Neural cell (in vitro differentiated cells): Measurements from ENCODE around the gene CNTF. TPM values are rescaled to one million over a fixed set of nuclear protein-coding genes. Genes with fewer than 3 reads are reported as not detected.

Experiments used
- H2AFZ ChIP-seq: fragments of 200-600, 300-800 bp; sonication (generic), shearing (Covaris generic); 2 replicates; pipeline ENCODE4 v1.6.0; 2014; ENCODE audit warnings: low read depth, mild to moderate bottlenecking, antibody characterized with exemption, low read length, moderate library complexity
- H3F3A ChIP-seq: fragments of 200-600 bp; shearing (Covaris generic); 2 replicates; pipeline ENCODE4 v1.6.1; 2016; ENCODE audit warnings: mild to moderate bottlenecking, moderate library complexity, mixed read lengths, antibody characterized with exemption, low read length; ENCODE audit not compliant: insufficient read depth, poor library complexity, severe bottlenecking
- H3K27ac ChIP-seq: fragments of 200-600, 300-800 bp; sonication (generic), shearing (Covaris generic); 2 replicates; pipeline ENCODE4 v1.5.1; 2014; ENCODE audit warnings: mild to moderate bottlenecking, low read length, moderate library complexity
- H3K27me3 ChIP-seq: fragments of 300-800, 200-600 bp; sonication (generic), shearing (Covaris generic); 2 replicates; pipeline ENCODE4 v1.6.0; 2014; ENCODE audit warnings: mild to moderate bottlenecking, low read depth, low read length, moderate library complexity; ENCODE audit not compliant: insufficient read depth
- H3K36me3 ChIP-seq: fragments of 300-800, 200-600 bp; sonication (generic), shearing (Covaris generic); 2 replicates; pipeline ENCODE4 v1.5.1; 2014; ENCODE audit warnings: mild to moderate bottlenecking, antibody characterized with exemption, low read length, moderate library complexity; ENCODE audit not compliant: insufficient read depth
- H3K4me2 ChIP-seq: fragments of 300-800, 200-600 bp; sonication (generic), shearing (Covaris generic); 2 replicates; pipeline ENCODE4 v1.6.0; 2014; ENCODE audit warnings: mild to moderate bottlenecking, low read length
- H3K4me3 ChIP-seq: fragments of 300-800, 200-600 bp; sonication (generic), shearing (Covaris generic); 2 replicates; pipeline ENCODE4 v1.5.1; 2014; ENCODE audit warnings: mild to moderate bottlenecking, low read length, moderate library complexity
- H3K79me2 ChIP-seq: fragments of 200-600 bp; shearing (Covaris generic); replicated peaks from 2 replicates; pipeline ENCODE4 v1.6.0; 2014; ENCODE audit warnings: mild to moderate bottlenecking, low read length, moderate library complexity; ENCODE audit not compliant: insufficient read depth
- H3K9ac ChIP-seq: fragments of 300-800, 200-600 bp; sonication (generic), shearing (Covaris generic); 2 replicates; pipeline ENCODE4 v1.6.1; 2016; ENCODE audit warnings: mild to moderate bottlenecking, low read length, mixed read lengths
- H3K9me2 ChIP-seq: fragments of 200-600 bp; shearing (Covaris generic); 2 replicates; pipeline ENCODE4 v1.6.1; 2016; ENCODE audit warnings: mild to moderate bottlenecking, low read length, mixed read lengths; ENCODE audit not compliant: insufficient read depth
- H3K9me3 ChIP-seq: fragments of 200-600, 300-800 bp; sonication (generic), shearing (Covaris generic); 2 replicates; pipeline ENCODE4 v1.6.1; 2016; ENCODE audit warnings: mild to moderate bottlenecking, mixed run types, low read length, moderate library complexity, mixed read lengths
- H4K20me1 ChIP-seq: fragments of 200-600 bp; shearing (Covaris generic); 2 replicates; pipeline ENCODE4 v1.6.1; 2016; ENCODE audit warnings: mild to moderate bottlenecking, mixed run types; ENCODE audit not compliant: insufficient read depth
- CTCF ChIP-seq: fragments of 450-650 bp; IDR thresholded peaks from 2 replicates; pipeline ENCODE4 v1.5.1; 2014; ENCODE audit warnings: antibody characterized with exemption, mild to moderate bottlenecking, moderate library complexity; ENCODE audit not compliant: poor library complexity, severe bottlenecking
- EP300 ChIP-seq: fragments of 450-650 bp; conservative IDR thresholded peaks from 2 replicates; pipeline ENCODE4 v1.6.1; 2014; ENCODE audit warnings: antibody characterized with exemption, mild to moderate bottlenecking, moderate library complexity; ENCODE audit not compliant: poor library complexity, severe bottlenecking
- EZH2 ChIP-seq: fragments of 200-600, 300-800 bp; shearing (Covaris generic), sonication (generic); IDR thresholded peaks from 2 replicates; pipeline ENCODE4 v1.6.1; 2014; ENCODE audit warnings: antibody characterized with exemption, low read length, borderline replicate concordance, mild to moderate bottlenecking; ENCODE audit not compliant: insufficient read depth, poor library complexity, severe bottlenecking
- MXI1 ChIP-seq: fragments of 450-650 bp; conservative IDR thresholded peaks from 2 replicates; pipeline ENCODE4 v1.6.1; 2014; ENCODE audit warnings: antibody characterized with exemption, mild to moderate bottlenecking; ENCODE audit not compliant: poor library complexity, severe bottlenecking
- POLR2AphosphoS5 ChIP-seq: IDR thresholded peaks from 2 replicates; pipeline ENCODE4 v1.6.1; 2012
- RAD21 ChIP-seq: fragments of 450-650 bp; conservative IDR thresholded peaks from 2 replicates; pipeline ENCODE4 v1.6.1; 2014; ENCODE audit warnings: antibody characterized with exemption, mild to moderate bottlenecking, moderate library complexity
- REST ChIP-seq: IDR thresholded peaks from 2 replicates; pipeline ENCODE4 v1.6.1; 2012; ENCODE audit warnings: borderline replicate concordance
- SMC3 ChIP-seq: fragments of 450-650 bp; conservative IDR thresholded peaks from 2 replicates; pipeline ENCODE4 v1.6.1; 2014; ENCODE audit warnings: antibody characterized with exemption, mild to moderate bottlenecking, moderate library complexity; ENCODE audit not compliant: poor library complexity
- TAF1 ChIP-seq: IDR thresholded peaks from 2 replicates; pipeline ENCODE4 v1.6.1; 2012; ENCODE audit warnings: low read depth
- polyA plus RNA-seq: library from polyadenylated mRNA; depleted of rRNA; stranded (reverse); fragments of >200 nt; gene quantifications from 2 replicates; pipeline ENCODE4 v1.2.3, GENCODE V29; 2014

CNTF gene
- polyA plus RNA-seq, 1 donor from 2014 or later, result 2.3 TPM

DNA sequence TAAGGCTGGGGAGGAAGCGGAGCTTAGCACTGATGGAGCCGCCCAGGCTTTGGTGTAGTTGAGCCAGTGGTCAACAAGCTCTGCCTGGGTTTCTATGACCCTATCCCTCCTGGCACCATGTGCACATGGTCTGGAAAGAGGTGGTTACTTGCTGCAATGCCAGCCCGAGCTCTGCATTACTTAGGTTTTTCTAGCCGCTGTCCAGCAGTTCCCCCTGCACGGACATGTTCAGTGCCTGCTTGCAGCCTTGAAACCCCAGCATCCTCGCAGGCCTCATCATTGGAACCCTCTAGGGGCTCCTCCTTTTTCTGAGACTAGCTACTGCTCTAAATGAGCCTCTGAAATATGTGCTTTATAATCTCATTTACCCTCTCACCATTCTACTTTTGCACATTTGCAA, 16.6 kb downstream of the CNTF start:
- no peaks in the 10 kb centered on the region for H3K9me3 ChIP-seq
- no peak overlapping the region for H3K27ac ChIP-seq
- no peak overlapping the region for H3K4me2 ChIP-seq
- H3K36me3 ChIP-seq, result no peaks in the 10 kb centered on the region
- H3K79me2 ChIP-seq, result no peaks in the 10 kb centered on the region
- H3F3A ChIP-seq, result no peaks in the 10 kb centered on the region
- H3K4me3 ChIP-seq, result no peak overlapping the region
- H3K9ac ChIP-seq, result no peak overlapping the region
- H3K27me3 ChIP-seq, result no peaks in the 10 kb centered on the region
- TF ChIP-seq SMC3, result no peak
- no peak for TF ChIP-seq EZH2
- TF ChIP-seq MXI1, result no peak
- no peak for TF ChIP-seq TAF1
- TF ChIP-seq POLR2AphosphoS5, result no peak
- TF ChIP-seq CTCF, result no peak
- no peak for TF ChIP-seq RAD21
- TF ChIP-seq REST, result no peak
- TF ChIP-seq EP300, result no peak
- no peaks in the 10 kb centered on the region for H4K20me1 ChIP-seq
- H3K9me2 ChIP-seq, result no peaks in the 10 kb centered on the region
- no peak overlapping the region for H2AFZ ChIP-seq

DNA sequence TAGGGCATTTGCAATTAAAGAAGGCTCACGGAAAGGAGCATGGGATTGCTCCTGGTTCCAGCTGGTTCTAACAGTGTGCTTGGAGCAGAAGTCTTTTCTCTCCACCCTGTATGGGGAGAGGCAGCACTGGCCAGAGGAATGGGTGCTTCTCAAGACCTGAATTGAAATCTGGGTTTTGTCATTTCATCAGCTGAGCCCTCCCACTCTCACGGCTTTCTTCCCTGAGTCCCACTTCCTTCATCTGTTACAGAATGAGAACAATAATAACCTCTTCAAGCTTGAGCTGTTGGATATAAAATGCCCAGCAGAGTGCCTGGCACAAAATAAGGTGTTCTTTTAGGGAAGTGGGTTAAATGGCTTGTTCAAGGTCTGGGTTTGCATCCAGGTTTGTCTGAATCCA, 17.2 kb downstream of the CNTF start:
- H3K4me2 ChIP-seq, result no peak overlapping the region
- no peak overlapping the region for H3K9ac ChIP-seq
- H3K27me3 ChIP-seq, result no peaks in the 10 kb centered on the region
- TF ChIP-seq RAD21 (no peak), SMC3 (no peak), REST (no peak), EP300 (no peak), POLR2AphosphoS5 (no peak), MXI1 (no peak), EZH2 (no peak), TAF1 (no peak), CTCF (no peak)
- no peak overlapping the region for H3K4me3 ChIP-seq
- no peak overlapping the region for H2AFZ ChIP-seq
- no peak overlapping the region for H3K27ac ChIP-seq
- no peaks in the 10 kb centered on the region for H3K9me3 ChIP-seq
- no peaks in the 10 kb centered on the region for H3K9me2 ChIP-seq
- H3K79me2 ChIP-seq, result no peaks in the 10 kb centered on the region
- no peaks in the 10 kb centered on the region for H3K36me3 ChIP-seq
- no peaks in the 10 kb centered on the region for H4K20me1 ChIP-seq
- no peaks in the 10 kb centered on the region for H3F3A ChIP-seq
